ENCODE data around the gene KDR.

Gene KDR

DNA sequence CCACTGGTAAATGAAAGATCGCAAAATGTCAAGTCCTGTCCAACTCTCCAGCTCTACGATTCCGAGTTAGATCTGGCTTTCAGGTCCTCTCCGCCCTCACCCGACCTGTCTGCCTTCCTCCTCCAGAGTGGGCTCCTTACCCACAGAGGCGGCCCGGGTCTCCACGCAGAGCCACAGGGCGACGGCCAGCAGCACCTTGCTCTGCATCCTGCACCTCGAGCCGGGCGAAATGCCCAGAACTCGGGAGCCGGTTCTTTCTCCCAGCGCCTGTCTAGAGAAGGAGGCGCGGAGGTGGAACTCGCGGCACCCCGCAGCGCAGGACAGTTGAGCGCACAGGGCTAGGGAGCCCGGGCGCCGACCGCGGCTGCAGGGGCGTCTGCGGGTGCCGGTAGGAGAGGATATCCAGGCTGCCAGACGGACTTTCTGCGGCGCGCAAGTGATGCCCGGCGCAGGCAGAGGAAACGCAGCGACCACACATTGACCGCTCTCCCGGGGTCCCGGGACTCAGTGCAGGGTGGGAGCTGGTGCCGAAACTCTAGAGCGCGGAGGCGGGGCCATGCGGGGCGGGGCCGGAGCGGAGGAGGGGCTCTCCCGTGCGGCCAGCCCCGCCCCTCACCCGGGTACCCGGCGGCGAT lies at the start of gene KDR:
TSS of gene KDR (minus strand) at position 509 of the 635 bp plus-strand sequence. CDS start at position 207, 302 bp downstream.
- DNase-seq, result no peak

- no peak for DNase-seq
Observed at GRCh38 chr4:55173580-55173979, 48.2 kb upstream of the KDR start.

DNA sequence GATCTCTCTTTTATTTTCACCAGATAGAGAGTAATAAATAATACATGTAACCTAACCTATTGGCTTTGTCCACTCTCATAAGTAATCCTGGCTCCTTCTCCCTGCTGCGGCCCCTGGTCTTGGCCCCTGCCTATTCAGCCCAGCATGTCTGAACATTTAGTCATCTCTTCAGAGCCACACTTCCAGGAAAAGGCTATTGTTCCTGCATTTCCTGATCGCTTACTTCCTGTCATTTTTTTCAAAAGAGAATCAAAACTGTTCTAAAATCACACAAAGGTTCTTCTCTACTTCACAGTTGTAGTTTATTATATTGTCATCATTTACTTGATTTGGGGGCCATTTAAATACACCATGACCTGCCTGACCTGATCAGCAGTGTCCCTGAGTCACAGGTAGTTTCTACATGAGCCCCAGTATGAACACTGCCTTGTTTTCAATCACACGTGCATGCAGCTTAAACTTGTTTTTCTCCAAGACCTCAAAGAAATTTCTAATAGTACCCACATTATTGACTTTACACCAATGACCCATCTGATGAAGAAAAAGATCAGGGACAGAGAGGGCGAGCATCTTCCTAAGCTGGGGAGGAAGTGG lies 47.4 kb upstream of the KDR start:
- no peak for DNase-seq

GRCh38 chr4:55170462-55170861 lies 45.1 kb upstream of the KDR start:
- DNase-seq, result no peak

- no peak for DNase-seq
Observed at GRCh38 chr4:55169352-55169961, 44.1 kb upstream of the KDR start.

DNA sequence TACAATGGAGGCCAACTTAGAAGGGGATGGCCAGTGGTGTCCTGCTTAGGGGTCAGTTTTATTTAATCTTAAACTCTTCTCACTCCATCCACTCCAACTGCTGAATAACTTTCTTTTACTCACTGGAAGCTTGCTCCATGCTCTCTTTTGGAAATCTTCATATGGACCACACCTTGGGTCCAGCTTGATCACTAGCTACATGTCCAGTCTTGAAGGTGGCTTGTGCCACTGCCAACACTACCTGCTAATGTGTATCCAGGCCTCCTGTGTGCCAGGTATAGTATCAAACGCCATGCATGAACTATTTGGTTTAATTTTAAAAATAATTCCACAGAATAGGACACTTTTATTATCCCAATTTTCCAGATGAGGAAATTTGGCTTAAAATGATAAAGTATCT lies 37.0 kb upstream of the KDR start:
- no peak for DNase-seq

DNA sequence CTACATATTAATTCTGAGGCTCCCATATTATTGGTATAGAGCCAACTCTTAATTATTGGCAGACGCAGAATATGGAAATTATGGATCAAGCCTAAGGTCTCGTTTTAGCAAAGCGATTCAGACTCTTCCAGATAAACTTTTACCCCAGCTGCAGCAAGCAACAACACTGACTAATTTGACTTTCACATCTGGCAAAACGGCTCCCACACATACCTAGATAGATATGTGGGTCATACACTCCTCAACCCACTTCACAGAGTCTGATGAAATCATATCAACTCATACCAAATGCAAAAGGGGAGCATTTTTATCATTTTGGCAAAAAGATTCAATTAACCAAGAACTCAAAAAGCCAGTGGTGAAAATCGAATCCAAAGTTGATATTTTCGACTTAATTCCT lies 36.3 kb upstream of the KDR start:
- no peak for DNase-seq

DNA sequence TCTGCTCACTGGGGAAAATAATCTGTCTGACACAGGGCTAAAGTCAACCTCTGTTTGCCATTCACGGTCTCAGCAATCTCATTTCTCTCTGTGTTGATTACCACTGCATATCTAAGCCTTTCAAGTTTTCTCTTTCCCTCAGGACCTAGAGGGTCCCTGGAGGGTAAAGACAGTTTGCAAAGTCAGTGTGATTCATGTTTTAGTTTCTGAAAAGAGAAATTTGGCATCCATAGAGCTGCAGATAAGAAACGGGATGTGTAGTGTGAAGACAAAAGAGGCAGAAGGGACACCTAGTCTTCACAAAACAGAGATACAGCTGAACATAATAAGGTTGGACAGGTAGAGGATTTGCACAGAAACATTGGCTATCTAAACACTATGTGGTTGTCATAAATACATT lies 34.5 kb upstream of the KDR start:
- no peak for DNase-seq

- DNase-seq, result no peak
Observed at GRCh38 chr4:55158957-55159356, 33.6 kb upstream of the KDR start.

DNA sequence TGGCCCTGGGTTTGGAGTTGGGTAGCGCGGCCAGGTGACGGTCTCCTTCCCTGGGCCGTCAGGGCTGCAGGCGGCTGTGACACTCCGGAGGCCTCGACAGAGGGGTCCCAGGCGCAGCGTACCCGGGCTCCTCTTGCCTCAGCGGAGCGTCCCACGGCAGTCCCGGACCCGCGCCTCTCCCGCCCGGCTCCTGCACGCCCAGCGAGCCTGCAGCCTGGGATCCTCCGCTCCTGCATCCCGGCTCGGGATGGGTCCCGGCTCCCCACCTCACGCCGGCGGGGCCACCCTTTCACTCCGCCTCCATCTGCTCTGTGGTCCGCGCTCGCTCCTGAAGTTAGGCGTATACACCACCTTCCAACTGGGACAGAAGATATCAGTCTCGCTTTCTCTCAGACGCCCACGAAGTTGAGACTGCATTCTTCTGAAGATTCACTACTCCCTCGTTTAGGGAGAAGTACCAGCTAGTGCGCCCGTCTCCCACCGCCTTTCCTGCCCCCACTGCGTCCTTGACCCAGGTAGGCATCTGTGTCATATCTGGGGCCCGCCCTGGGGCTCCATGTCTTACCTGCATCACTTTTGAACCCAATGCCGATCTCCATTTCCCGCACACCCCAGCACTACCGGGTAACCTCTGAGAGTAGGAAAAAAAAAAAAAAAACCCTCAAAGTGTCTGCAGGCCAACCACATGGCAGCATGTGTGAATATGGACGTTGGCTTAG lies 32.3 kb upstream of the KDR start:
- DNase-seq, result no peak

DNA sequence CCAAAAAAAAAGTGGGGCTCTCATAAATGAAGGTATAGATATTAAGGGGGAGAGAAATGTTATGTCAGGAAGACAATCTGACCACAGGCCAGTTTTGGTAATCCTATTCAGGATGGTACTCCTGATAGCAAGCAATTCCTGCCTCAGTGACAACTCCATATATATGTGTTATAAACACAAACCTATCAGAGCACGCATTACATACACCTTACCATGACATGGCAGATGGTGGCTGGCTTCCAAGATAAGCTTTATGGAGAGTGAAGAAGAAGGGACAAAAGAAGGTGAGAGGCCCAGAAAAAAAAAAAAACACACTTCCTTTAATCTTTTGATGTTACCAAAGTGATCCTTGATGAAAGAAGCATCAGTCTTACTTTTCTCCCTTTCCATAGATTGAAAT lies 29.5 kb upstream of the KDR start:
- DNase-seq, result no peak

GRCh38 chr4:55154290-55154880 lies 29.0 kb upstream of the KDR start:
- DNase-seq, result no peak

DNA sequence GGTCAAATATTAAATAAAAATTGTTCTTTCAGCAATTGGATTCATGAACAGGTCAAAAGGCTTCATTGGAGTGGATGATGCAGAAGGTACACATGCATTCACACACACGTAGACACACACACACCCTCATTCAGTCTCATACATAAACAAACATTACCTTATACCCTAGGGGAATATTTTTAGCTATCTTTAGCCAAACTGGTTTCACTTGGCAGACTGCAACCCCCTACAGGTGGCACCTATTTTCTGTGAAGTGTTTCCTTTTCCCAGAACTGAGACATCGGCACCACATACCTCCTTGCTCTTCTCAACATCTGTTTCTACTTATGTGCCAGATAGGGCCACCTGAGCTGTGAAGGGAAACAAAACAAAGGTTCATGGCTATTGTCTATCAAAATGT lies 18.5 kb upstream of the KDR start:
- DNase-seq, result no peak

GRCh38 chr4:55138367-55138766 lies 13.0 kb upstream of the KDR start:
- no peak for DNase-seq

- DNase-seq, result no peak
Observed at GRCh38 chr4:55136634-55137033, 11.2 kb upstream of the KDR start.

DNA sequence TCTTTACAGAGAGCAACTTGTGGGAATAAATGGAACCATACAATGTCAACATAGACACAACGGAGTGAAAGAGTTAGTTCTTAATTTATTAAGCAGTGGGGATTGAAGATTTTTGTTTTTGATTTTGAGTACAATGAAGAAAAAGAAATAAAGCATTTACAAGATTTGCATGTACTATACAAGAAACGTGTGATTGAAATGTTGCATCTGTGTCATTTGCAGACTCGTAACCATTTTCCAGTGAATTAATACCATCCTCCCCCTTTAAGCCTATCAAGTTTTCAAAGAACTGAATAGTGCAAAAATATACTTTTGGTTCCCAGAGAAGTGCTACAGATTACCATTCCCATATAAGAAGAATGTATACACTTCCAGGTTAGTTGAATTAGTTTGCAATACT lies 8.6 kb upstream of the KDR start:
- DNase-seq, result no peak

DNA sequence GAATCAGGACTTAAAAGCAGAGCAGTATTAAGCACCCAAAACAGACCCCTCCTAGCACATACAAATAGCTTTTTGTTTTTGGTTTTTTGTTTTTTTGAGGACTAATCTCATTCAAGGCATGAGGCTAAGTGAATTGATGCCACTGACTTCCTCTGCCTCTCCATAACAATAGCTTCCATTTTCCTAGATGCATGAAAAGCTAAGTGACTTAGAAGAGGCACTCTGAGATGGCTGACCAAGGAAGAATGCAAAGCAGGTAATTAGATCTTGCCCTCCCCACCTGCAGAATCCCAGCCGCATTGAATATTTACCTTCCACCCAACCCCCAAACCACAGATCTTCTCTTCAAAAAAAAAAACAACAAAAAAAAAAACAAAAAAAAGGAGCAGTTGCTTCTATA lies 7.4 kb upstream of the KDR start:
- DNase-seq, result no peak

- no peak for DNase-seq
Observed at GRCh38 chr4:55127521-55127920, 2.1 kb upstream of the KDR start.

GRCh38 chr4:55127053-55127452 lies 1.7 kb upstream of the KDR start:
- DNase-seq, result no peak

- no peak for DNase-seq
Observed at GRCh38 chr4:55125763-55126541, 557 bp upstream of the KDR start.

- no peak for DNase-seq
Observed at GRCh38 chr4:55124322-55125076, 896 bp downstream of the KDR start.

- no peak for DNase-seq
Observed at GRCh38 chr4:55123791-55124190, 1.6 kb downstream of the KDR start.

Measured in GDM1 (cell line).